OCI-M2 (cell line): Measurements from ENCODE around the gene KCTD1.
"Not testable (repeated sequence)": the region's sequence is repeated elsewhere in the genome, so short reads cannot be mapped to it uniquely, and the experiment has no call there.

Experiments
- DNase-seq: peaks from one replicate; lab custom pipeline; 2025; ENCODE audit not compliant: unreplicated experiment; lab: John Stamatoyannopoulos, UW

KCTD1 gene

DNA sequence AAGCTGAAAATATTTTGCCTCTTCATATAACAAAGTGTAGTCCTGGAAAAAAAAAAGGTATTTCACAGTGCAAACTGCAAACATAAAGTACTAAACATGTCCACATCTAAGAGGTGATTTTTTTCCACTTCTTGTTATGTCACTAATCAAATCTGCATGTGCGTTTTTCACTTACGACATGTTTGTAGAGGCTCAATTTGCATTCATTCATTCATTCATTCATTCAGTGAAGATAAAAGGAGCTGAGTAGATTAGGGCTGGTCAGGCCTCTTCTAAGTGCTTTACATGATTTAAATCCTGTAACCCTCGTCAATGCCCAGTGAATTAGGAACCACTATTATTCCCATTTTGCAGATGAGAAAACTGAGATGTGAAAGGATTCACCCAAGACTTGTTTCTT is 88.5 kb downstream of the KCTD1 start:
- DNase-seq = no peak

DNA sequence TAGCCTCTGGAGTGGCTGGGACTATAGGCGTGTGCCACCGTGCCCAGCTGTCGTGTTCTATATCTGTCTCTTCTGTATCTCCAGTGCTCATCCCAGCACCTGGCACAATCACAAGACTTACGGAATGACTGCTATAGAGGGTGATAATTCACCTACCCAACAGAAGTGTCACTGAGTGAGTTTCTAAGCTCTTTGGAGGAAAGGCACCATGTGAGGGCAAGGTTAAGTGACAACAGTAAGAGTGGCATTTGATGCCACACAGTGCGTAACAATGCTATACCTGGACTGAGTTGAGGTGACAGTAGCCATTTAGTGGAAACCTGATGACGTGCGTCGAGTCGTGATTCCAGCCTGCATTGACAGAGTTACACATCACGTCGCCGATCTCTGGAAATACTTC is 89.0 kb downstream of the KCTD1 start:
- no peak for DNase-seq

DNA sequence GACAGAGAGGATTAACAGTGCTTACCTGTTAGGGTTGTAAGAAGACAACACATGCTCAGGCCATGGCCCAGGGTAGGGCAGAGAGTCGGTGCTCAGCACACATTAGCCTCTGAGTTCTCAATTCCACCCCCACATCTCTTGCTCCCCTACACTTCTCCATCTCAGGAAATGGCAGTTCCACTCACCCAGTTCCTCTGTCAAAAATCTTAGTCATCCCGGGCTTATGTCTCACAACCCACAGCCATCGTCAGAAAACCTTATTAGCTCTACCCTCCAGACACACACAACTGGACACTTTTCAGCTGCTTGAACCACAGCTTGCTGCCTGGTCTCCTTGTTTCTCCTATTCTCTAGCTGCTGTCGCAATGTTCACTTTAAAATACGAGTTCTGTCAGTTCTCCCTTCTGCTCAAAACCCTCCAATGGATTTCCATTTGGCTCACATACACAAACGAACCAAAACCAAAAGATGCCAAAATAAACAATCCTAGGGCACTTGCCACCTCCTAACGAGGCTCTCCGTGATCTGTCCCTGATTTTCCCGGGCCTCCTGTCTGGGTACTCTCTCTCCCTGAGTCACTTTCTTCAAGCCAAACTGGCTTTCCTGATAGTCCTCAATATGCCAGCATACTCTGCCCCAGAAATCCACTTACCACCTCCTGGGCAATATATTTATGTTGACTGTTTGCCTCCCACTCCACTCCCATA is 89.7 kb downstream of the KCTD1 start:
- DNase-seq = no peak

DNA sequence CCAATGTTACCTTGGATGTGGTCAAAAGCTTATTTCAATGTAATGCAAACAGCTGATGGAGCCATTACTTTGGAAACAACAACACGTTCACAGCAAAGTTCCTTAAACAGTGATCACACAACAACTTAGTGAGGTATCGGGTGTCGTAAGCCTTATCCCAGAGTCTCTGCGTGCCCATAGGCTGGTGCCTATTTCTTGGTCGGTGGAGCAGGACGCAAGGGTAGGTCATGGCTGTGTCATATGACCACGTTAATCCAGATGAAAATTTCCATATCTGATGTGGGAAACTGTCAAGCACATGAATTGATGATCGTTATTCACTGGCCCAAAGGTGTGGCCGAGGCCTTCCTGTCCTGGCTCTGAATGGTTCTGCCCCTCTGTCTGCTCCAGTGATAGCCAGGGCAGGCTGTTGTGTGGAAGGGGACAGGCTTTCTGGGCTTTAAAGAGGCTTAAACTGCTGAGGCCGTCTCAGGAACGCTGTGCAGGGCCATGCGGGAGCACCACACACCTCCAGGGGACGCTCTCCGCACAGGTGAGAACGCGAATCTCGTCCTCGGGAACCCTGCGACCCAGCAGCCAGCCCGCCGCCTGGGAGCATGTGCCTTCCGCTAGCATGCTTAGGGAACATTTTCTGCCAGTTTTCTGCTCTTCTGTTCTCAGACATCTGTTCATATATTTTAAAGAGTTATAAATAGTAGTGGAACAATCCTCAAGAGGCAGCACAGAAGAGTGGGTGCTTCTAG is 90.6 kb downstream of the KCTD1 start:
- no peak for DNase-seq

DNA sequence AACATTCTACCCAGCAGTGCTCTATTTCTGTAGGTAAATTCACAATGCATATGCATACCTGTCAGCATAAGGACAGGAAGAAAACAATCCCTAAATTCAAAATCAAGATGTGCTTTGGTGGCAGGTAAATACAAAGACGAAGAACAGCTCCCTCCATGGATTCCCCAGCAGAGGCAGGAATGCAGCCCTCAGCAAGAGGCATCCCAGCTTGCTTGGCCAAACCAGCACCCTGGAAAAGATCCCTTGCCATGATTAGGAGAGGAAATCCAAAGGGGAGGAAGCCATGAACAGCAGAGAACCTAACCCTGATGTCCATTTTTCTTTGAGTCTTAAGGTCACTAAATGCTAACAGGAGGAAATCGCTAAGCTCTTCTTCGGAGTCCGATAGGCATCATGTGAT is 91.2 kb downstream of the KCTD1 start:
- no peak for DNase-seq

DNA sequence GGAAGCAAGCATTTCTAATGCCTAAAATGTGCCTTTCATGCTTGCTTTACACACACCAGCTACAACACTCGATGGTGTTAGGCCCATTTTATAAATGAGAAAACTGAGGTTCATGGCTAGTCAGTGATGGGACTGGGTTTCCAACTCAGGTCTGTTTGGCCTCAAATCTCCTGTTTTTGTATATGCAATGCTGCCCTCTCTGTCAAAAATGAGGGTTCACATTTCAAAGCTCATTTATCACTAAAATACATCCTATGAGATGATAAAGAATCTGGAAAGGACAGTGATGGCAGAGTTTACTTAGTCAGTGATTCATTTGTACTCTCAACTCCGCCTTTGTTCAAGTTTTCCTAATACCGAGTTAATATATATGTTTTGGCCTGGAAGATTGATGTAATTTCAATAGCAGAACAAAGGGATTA is 92.3 kb downstream of the KCTD1 start:
- no peak for DNase-seq

DNA sequence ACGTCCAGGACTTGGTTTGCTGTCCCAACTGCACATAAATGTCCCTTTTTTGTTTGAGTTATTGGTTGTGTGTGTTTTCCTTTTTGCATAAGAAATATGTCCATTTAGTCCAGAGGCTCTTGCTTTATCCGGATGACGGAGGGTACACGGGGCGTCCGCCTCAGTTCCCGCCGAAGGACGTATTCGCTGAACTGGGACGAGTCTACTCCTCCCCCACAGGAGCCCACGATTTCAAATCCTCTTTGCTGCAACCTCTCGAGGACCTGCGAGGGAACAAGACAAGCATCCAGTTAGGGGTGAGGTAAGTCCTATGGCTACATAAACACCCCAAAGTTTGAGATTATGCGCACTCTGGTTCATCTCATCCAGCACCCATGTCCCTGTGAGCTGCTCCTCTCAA is 92.7 kb downstream of the KCTD1 start:
- no peak for DNase-seq

DNA sequence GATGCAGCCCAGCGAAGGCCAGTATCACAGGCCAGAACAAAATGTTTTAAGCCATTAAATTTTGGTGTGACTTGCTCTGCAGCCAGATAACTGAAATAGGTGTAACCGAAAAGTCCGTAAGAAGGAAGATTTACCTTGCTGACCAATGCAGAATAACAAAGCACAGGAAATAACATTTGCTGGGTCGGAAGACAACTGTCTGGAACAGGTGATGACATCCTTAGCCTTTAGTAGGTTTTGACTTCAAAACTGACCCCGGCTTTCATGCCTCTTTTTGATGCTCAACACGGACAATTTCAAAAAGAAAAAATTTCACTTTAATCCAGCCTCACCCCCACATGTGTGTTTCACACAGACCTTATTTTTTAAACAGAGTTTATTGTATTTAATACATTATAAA is 93.7 kb downstream of the KCTD1 start:
- DNase-seq = no peak

DNA sequence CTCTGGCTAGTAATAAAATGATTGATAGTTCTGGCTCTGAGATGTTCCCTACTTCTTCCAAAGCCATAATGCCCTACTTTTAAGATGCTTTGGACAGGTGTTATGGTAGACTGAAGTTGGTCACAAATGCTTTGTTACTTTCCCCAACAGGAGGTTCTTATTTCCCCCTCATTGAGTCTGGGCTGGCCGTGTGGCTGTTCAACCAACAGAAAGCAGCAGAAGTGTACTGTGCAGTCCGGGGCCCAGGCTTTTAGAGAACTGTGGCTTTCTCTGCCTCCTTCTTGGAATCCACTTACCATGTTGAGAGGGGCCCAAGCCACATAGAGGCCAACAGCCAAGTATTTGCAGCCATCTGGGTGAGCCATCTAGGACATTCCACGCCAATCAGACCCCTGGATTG is 94.2 kb downstream of the KCTD1 start:
- DNase-seq = no peak

DNA sequence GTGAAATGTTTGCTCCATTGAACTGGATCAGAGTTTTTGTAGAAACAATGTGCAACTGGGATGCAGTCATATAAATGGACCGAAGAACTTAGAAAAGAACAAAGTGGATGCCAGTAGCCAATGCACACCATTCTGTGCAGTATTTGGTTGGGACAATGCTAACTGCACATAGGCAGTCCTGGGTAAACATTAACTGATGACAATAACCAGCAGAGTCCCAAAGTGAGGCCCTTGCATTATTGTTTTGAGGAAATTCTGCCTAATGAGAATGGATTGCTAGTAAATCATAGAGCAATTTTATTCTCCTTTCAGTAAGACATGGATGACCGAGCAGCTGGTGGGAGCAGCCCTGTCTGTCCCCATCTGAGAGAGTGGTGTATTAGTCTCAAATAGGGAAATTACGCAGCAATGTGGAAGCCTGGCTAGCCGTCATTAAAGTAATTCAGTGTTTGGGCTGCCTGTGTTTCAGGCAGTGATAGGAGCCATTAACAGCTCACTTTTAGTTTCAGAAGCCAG is 94.9 kb downstream of the KCTD1 start:
- DNase-seq = no peak

DNA sequence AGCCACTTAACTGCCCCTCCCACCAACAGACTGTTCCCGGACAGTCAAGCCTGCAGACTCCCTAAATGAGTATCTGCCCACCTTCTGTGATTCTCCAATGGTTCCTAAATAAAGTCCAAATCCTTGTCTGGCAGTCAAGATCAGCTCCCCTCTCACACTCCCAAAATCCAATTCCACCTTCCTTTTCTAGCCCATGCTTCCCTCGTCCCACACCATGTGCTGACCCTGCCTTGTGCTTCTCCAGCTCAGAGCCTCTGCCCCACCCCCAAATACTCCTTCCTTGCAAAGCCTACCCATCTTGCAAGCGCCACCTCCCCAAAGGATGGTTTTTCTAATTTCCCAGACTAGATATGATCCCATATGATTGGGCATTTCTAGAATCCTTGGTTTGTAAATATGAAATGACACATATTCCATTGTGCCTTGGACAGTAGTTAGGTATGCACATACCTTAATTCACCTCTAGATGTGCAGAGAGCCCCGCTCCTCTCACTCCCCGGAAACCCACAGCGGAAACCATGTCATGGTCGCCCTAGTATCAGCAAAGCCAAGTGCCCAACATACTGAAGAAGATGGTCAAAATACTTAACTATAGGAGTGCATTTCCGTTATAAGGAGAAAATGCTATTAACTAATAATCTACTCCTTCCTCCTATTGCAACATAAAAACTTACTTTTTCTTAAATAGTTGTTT is 97.2 kb downstream of the KCTD1 start:
- no peak for DNase-seq

DNA sequence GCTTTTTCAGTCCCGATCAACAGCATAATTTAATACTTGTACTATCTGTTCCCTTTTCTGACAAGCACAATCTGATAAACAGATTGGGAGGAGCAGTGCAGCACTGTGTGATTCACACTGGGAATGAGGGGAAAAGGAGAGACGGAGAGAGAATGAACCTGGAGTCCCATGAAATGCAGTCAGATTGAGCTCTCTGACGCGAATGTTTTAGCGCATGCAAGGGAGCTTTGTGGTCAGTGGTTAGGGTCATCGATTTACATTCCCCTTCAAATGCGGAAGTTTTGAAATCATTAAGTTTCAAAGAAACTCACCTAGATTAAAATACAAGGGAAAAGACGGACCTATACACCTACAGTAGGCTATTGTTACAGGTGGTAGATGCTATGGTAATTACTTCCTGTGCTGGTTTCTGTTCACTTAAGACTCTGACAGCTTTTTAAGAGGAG is 99.6 kb downstream of the KCTD1 start:
- DNase-seq = no peak

DNA sequence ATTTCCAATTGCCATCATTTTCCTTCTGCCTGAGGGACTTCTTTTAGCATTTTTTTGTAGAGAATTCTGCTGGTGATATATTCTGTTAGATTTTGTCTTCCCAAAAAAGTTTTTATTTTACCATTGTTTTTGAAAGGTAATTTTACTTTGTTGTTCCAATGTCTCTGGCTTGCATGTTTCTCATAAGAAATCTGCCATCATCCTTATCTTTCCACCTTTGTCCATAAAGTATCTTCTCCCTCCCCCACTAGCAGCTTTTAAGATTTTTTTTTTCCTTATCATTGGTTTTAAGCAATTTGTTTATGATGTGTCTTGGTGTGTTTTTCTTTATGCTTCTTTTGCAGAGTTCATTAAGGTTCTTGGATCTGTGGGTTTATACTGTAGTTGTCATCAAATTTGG is 104.5 kb downstream of the KCTD1 start:
- DNase-seq = no peak

DNA sequence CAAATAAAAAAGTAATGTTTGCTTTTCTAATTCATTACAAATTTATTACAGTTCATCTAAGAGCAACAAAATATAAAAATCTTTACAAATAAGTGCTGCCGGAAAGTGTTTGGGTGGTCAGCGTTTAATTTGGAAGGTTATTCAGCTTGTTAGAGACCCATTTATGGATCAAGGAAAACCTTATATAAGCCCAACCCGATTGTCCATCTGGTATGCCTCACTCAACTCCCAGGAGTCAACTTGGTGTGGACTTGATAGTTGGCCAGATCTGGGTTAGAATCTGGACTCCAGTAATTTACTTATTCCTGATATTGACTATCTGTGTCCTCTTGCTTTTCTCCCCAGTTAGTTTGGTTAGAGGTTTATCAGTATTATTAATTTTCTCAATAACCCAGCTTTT is 106.2 kb downstream of the KCTD1 start:
- no peak for DNase-seq

DNA sequence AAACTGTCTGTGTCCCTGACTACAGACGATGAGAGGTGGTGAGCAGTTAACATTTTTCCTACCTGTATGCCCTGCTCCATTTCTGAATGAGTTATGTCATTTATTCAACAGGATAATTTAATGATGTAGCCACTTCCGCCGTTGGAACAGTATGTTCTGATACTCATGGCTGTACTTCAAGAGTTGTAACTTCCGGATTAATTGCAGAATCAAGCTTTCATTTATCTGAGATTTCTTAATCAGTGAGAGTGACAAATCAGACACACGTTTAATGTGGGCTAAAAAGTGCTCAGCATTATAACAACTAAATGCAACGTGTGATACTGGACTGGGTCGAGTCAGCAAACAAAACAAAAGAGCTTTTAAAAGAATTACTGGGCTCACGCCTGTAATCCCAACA is 107.7 kb downstream of the KCTD1 start:
- DNase-seq = no peak

DNA sequence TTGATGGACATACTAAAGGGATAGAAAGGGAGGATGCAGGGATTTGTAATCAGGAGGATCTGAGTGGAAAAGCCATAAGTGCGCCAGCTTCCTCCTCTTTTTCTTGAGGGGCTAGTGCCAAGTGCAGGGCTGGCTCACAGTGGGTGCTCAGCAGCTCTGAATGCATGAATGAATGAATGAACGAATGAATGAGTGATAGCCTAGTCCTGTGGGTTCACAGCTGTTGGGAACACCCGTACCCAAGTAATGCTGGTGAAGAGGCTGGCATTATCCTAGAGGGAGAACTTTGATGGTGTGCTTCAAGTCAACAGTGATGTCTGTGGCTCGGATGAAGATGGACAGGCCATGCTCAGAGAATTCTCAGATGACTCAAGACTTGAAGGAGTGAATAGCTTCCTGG is 108.8 kb downstream of the KCTD1 start:
- no peak for DNase-seq

DNA sequence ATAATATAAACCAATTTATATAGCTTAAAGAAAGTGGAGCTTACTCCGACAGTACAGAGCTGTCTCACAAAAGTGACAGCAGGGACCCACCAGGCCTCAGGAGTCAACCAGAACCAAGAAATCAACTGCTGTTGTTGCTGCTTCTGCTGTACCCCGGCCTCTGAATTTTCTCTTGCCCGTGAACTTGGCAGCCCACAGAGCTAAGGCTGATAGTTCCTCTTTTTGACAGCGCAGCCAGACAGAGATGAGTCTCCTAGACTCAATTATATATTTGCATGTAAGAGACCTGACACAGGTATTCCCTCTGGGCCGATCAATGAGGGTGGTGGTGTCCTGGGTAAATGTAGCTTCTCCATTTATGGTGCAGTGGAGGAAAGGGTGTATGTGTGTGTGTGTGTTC is 109.4 kb downstream of the KCTD1 start:
- DNase-seq = no peak

DNA sequence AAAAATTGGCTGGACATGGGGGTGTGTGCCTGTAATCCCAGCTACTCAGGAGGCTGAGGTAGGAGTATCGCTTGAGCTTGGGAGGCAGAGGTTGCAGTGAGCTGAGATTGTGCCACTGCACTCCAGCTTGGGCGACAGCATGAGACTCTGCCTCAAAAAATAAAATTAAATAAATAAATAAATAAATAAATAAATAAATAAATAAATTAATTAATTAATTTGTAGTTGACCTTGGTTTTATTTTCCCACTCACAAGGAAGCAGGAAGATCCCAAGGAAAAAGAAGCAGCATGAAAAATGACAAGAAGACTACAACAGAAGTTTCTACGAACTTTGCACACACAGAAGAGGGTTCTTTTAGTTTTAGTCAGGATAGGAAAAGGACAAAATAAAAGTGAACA is 110.7 kb downstream of the KCTD1 start:
- DNase-seq = not testable (repeated sequence)

DNA sequence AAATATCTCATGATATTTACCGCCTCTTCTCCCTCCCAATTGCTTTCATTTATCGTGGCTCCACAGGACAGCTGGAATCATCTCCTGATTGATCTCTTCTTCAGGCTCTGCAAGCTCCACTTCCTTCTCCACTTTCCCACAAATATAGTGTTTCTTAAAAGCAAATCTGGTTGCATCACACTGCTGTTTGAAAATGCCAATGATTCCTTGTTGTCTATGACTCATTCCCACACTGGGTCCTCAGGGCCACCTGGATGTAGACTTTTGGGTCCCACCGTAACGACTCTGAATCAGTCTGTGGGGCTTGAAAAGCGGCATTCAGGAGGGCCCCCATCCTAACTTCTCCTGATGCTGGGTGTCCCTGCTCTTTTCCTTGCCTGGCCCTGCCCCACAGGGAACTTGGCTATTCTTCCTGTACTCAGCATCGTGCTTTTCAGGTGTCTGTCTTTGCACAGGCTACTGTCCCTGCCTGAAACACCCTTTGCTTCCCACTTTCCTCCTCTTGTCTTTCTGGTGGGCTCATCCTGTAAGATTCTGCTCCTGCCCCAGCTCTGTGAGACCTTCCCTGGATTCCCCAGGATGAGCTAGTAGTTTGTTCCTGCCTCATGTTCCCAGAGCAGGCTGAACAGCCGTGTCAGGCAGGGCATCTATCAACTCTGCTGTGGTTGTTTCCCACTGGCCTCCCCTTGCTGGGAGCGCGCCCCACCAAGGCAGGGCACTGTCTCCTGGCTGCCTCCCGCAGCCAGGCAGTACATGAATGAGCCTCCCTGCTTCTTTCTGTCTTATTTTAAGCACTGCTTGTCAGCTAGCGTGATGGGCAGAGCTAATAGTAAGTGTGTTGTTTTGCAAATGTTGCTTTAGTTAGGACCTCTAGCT is 111.9 kb downstream of the KCTD1 start:
- DNase-seq = no peak

DNA sequence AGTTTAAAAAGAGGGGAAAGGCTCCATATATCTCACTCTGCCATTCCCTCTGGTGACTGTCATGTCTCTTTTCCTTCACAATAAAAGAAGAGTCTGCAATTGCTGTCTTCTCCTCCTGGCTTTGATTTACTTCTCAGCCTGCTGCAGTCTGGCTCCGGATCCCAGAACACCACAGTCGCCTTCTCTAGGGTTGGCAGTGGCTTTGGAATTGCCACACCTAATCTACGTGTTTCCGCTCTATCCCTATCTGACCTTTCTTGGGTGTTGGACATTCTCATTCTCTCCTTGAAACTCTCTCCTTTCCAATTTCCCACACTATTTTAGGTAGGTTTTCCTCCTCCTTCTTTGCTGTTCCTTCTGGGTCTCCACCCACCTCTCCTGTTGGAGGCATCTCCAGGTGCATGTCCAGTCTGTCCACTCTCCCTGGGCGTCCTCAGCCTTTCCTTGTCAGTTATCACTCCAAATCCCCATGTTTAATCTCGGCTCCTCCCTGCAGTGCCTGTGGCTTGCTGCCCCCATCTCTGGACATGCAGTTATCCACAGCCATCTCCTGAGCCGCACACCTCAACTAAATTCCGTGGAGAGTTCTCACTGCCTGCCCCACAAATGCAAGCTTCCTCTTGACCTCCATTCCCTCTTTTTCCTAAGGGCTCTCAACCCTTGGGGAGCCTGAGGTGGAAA is 112.8 kb downstream of the KCTD1 start:
- DNase-seq = no peak
